ENCODE data around the gene LRMDA. TPM values are rescaled to one million over a fixed set of nuclear protein-coding genes. Genes with fewer than 3 reads are reported as not detected.

The LRMDA gene
- total RNA-seq, 2 experiments from 2014 or later = not detected

- Histone ChIP-seq H2AFZ (ENCODE audit: low read length) (no peak overlapping the region), H4K20me1 (ENCODE audit: insufficient read depth, low read length) (no peaks in the 10 kb centered on the region), H3K4me2 (ENCODE audit: low read length) (no peak overlapping the region), H3K36me3 (ENCODE audit: insufficient read depth, low read length) (no peaks in the 10 kb centered on the region), H3K4me1 (ENCODE audit: insufficient read depth, low read length, poor library complexity, severe bottlenecking) (no peaks in the 10 kb centered on the region), H3K4me3 (ENCODE audit: low read depth, low read length, poor library complexity, severe bottlenecking) (no peak overlapping the region), H3K9me3 (ENCODE audit: low read length) (peaks cover 6% of the 10 kb centered on the region; the same call in 1 of the 2 replicates), H3K27ac (ENCODE audit: low read depth, low read length, poor library complexity, severe bottlenecking) (no peak overlapping the region), H3K9me2 (ENCODE audit: insufficient read depth, low read length) (no peaks in the 10 kb centered on the region), H3K79me2 (ENCODE audit: insufficient read depth, low read depth, low read length) (no peaks in the 10 kb centered on the region)
- TF ChIP-seq CTCF (conservative IDR thresholded peaks at IDR 0.05; ENCODE audit: low read length) (no peak), EZH2phosphoT487 (IDR thresholded peaks at IDR 0.05; ENCODE audit: borderline replicate concordance, low read depth, low read length) (no peak)
- ChIA-PET CTCF (ENCODE audit: unreplicated experiment) (no interaction called here), POLR2A (no interaction called here)
- no TSS peak for BruUV-seq (replicated peaks)
- intact Hi-C loops (cut with micrococcal nuclease; ENCODE audit: unreplicated experiment) = no loop called here
- no peak for DNase-seq (ENCODE audit: low spot score)
Observed at GRCh38 chr10:75575940-75576339, 144.5 kb downstream of the LRMDA start.

- no TSS peak for BruUV-seq (replicated peaks)
- Histone ChIP-seq H3K9me2 (ENCODE audit: insufficient read depth, low read length) (no peaks in the 10 kb centered on the region), H4K20me1 (ENCODE audit: insufficient read depth, low read length) (no peaks in the 10 kb centered on the region), H2AFZ (ENCODE audit: low read length) (no peak overlapping the region), H3K27ac (ENCODE audit: low read depth, low read length, poor library complexity, severe bottlenecking) (no peak overlapping the region), H3K79me2 (ENCODE audit: insufficient read depth, low read depth, low read length) (no peaks in the 10 kb centered on the region), H3K4me2 (ENCODE audit: low read length) (no peak overlapping the region), H3K36me3 (ENCODE audit: insufficient read depth, low read length) (no peaks in the 10 kb centered on the region), H3K9me3 (ENCODE audit: low read length) (no peaks in the 10 kb centered on the region), H3K4me1 (ENCODE audit: insufficient read depth, low read length, poor library complexity, severe bottlenecking) (no peaks in the 10 kb centered on the region), H3K4me3 (ENCODE audit: low read depth, low read length, poor library complexity, severe bottlenecking) (no peak overlapping the region)
- CTCF ChIA-PET (ENCODE audit: unreplicated experiment) = no interaction called here
- no peak for DNase-seq (ENCODE audit: low spot score)
- POLR2A ChIA-PET = no interaction called here
- TF ChIP-seq EZH2phosphoT487 (IDR thresholded peaks at IDR 0.05; ENCODE audit: borderline replicate concordance, low read depth, low read length) (no peak), CTCF (conservative IDR thresholded peaks at IDR 0.05; ENCODE audit: low read length) (no peak)
- intact Hi-C loops (cut with micrococcal nuclease; ENCODE audit: unreplicated experiment) = no loop called here
Observed at GRCh38 chr10:75582102-75582501, 150.7 kb downstream of the LRMDA start.

GRCh38 chr10:75585294-75585693 lies 153.9 kb downstream of the LRMDA start:
- DNase-seq (ENCODE audit: low spot score) = no peak
- H3K4me3 ChIP-seq (ENCODE audit: low read depth, low read length, poor library complexity, severe bottlenecking) = no peak overlapping the region
- no peak overlapping the region for H2AFZ ChIP-seq (ENCODE audit: low read length)
- H4K20me1 ChIP-seq (ENCODE audit: insufficient read depth, low read length) = no peaks in the 10 kb centered on the region
- POLR2A ChIA-PET = interaction anchor here (0.6 kb wide), 1 partner anchor 214 kb away, joined by 3 read pairs; no protein-coding TSS in a partner anchor
- intact Hi-C loops (cut with micrococcal nuclease; ENCODE audit: unreplicated experiment) = no loop called here
- no peaks in the 10 kb centered on the region for H3K79me2 ChIP-seq (ENCODE audit: insufficient read depth, low read depth, low read length)
- H3K27ac ChIP-seq (ENCODE audit: low read depth, low read length, poor library complexity, severe bottlenecking) = no peak overlapping the region
- H3K9me2 ChIP-seq (ENCODE audit: insufficient read depth, low read length) = no peaks in the 10 kb centered on the region
- BruUV-seq (replicated peaks) = no TSS peak
- H3K36me3 ChIP-seq (ENCODE audit: insufficient read depth, low read length) = no peaks in the 10 kb centered on the region
- H3K9me3 ChIP-seq (ENCODE audit: low read length) = no peaks in the 10 kb centered on the region
- CTCF ChIA-PET (ENCODE audit: unreplicated experiment) = no interaction called here
- H3K4me1 ChIP-seq (ENCODE audit: insufficient read depth, low read length, poor library complexity, severe bottlenecking) = no peaks in the 10 kb centered on the region
- TF ChIP-seq EZH2phosphoT487 (IDR thresholded peaks at IDR 0.05; ENCODE audit: borderline replicate concordance, low read depth, low read length) (no peak), CTCF (conservative IDR thresholded peaks at IDR 0.05; ENCODE audit: low read length) (no peak)
- no peak overlapping the region for H3K4me2 ChIP-seq (ENCODE audit: low read length)

Data from OCI-LY7 (cell line).